GM12878 (cell line): ENCODE data around the gene PITX1. TPM values are rescaled to one million over a fixed set of nuclear protein-coding genes. Genes with fewer than 3 reads are reported as not detected.

ENCODE experiments used
- BRCA1 ChIP-seq: IDR thresholded peaks from 2 replicates; pipeline ENCODE4 v1.6.1; 2011; ENCODE audit warnings: low read depth, low read length, improper control_type of control experiment
- CEBPB ChIP-seq, 2 experiments: fragments of 150-350 bp in 1 of 2; IDR thresholded peaks; 2 replicates each; pipeline ENCODE4 v1.6.1; 2012 to 2014; ENCODE audit warnings: low read depth in 2 of 2, low read length in 2 of 2, borderline replicate concordance in 1 of 2, inconsistent platforms in 1 of 2
- EED ChIP-seq: sonication (generic); IDR thresholded peaks from 2 replicates; pipeline ENCODE4 v1.6.1; 2016; ENCODE audit warnings: antibody characterized with exemption, low read depth
- ELK1 ChIP-seq: IDR thresholded peaks from 2 replicates; pipeline ENCODE4 v1.6.1; 2012; ENCODE audit warnings: low read depth, low read length, improper control_type of control experiment
- ESRRA ChIP-seq: IDR thresholded peaks from 2 replicates; pipeline ENCODE4 v1.6.1; 2012; ENCODE audit warnings: mild to moderate bottlenecking, low read length, improper control_type of control experiment
- EZH2 ChIP-seq: IDR thresholded peaks from 2 replicates; pipeline ENCODE4 v1.6.1; 2012; ENCODE audit warnings: low read depth, mild to moderate bottlenecking, control low read depth, inconsistent platforms, low read length, borderline replicate concordance; ENCODE audit not compliant: control insufficient read depth
- GABPA ChIP-seq: IDR thresholded peaks from 2 replicates; pipeline ENCODE4 v1.6.1; 2014; ENCODE audit warnings: antibody characterized with exemption, low read depth, mild to moderate bottlenecking, inconsistent platforms
- HCFC1 ChIP-seq: fragments of 150-350 bp; IDR thresholded peaks from 2 replicates; pipeline ENCODE4 v1.6.1; 2014; ENCODE audit warnings: low read length
- HDAC2 ChIP-seq: fragments of 200-600 bp; sonication (generic); IDR thresholded peaks from 2 replicates; pipeline ENCODE4 v1.6.1; 2017
- KDM1A ChIP-seq: fragments of 200-600 bp; sonication (generic); IDR thresholded peaks from 2 replicates; pipeline ENCODE4 v1.6.1; 2016; ENCODE audit warnings: borderline replicate concordance
- MYC ChIP-seq: IDR thresholded peaks from 2 replicates; pipeline ENCODE4 v1.6.1; 2011; ENCODE audit warnings: mild to moderate bottlenecking, low read length, moderate library complexity, inconsistent platforms; ENCODE audit not compliant: insufficient read depth, insufficient replicate concordance, insufficient read length, severe bottlenecking
- NFIC ChIP-seq: IDR thresholded peaks from 2 replicates; pipeline ENCODE4 v1.6.1; 2012; ENCODE audit warnings: low read depth, mild to moderate bottlenecking, inconsistent platforms, low read length, moderate library complexity
- RB1 ChIP-seq: fragments of 450-650 bp; formaldehyde crosslinking; IDR thresholded peaks from 2 replicates; pipeline ENCODE4 v1.6.1; 2017; ENCODE audit warnings: mild to moderate bottlenecking, borderline replicate concordance
- RCOR1 ChIP-seq: conservative IDR thresholded peaks from 2 replicates; pipeline ENCODE4 v1.6.1; 2012; ENCODE audit warnings: low read depth, low read length, improper control_type of control experiment
- SKIL ChIP-seq: fragments of 450-650 bp; IDR thresholded peaks from 2 replicates; pipeline ENCODE4 v1.6.1; 2017; ENCODE audit warnings: mild to moderate bottlenecking, low read depth, inconsistent platforms; ENCODE audit not compliant: poor library complexity, severe bottlenecking
- SMAD5 ChIP-seq: IDR thresholded peaks from 2 replicates; pipeline ENCODE4 v1.6.1; 2016; ENCODE audit warnings: antibody characterized with exemption, low read depth
- SP1 ChIP-seq: IDR thresholded peaks from one replicate; pipeline ENCODE4 v1.6.1; 2011; ENCODE audit warnings: low read depth, low read length
- SPI1 ChIP-seq: IDR thresholded peaks from 2 replicates; pipeline ENCODE4 v1.6.1; 2011; ENCODE audit warnings: low read depth, mild to moderate bottlenecking, low read length, moderate library complexity, borderline replicate concordance; ENCODE audit not compliant: insufficient read depth
- STAT1 ChIP-seq: fragments of 450-650 bp; conservative IDR thresholded peaks from 2 replicates; pipeline ENCODE4 v1.6.1; 2014; ENCODE audit warnings: antibody characterized with exemption, mild to moderate bottlenecking
- TARDBP ChIP-seq: IDR thresholded peaks from 2 replicates; pipeline ENCODE4 v1.6.1; 2016; ENCODE audit warnings: borderline replicate concordance
- TCF3 ChIP-seq: IDR thresholded peaks from 2 replicates; pipeline ENCODE4 v1.6.1; 2012; ENCODE audit warnings: low read depth, mild to moderate bottlenecking, low read length, borderline replicate concordance; ENCODE audit not compliant: insufficient read depth
- TCF7 ChIP-seq: IDR thresholded peaks from 2 replicates; pipeline ENCODE4 v1.6.1; 2014; ENCODE audit warnings: antibody characterized with exemption, borderline replicate concordance
- USF1 ChIP-seq: IDR thresholded peaks from 2 replicates; pipeline ENCODE4 v1.6.1; 2011; ENCODE audit warnings: borderline replicate concordance, low read depth, mild to moderate bottlenecking, moderate library complexity, mixed read lengths, low read length; ENCODE audit not compliant: insufficient read depth; ENCODE audit errors: extremely low read length
- YY1 ChIP-seq: IDR thresholded peaks from 2 replicates; pipeline ENCODE4 v1.6.1; 2011; ENCODE audit warnings: low read depth, mild to moderate bottlenecking, low read length
- ZBTB11 ChIP-seq: fragments of 450-650 bp; formaldehyde crosslinking; IDR thresholded peaks from 2 replicates; pipeline ENCODE4 v1.5.0; 2022; ENCODE audit warnings: mild to moderate bottlenecking, missing genetic modification characterization
- polyA plus RNA-seq, 11 experiments: library from polyadenylated mRNA; depleted of rRNA in 4 of 11; unstranded in 6 of 11; stranded (reverse) in 5 of 11; fragments of >200 nt; fragmentation: Nextera tagmentation in 4 of 11; fragmentation: Illumina TruSeq in 1 of 11; extraction: Ambion mirVana in 4 of 11; extraction: Trizol in 1 of 11; gene quantifications; 1 replicate in 1 of 11; 2 replicates in 10 of 11; pipeline versions ENCODE4 v1.2.1 to v1.2.3, GENCODE V29; 2011 to 2016; ENCODE audit warnings: inconsistent platforms in 2 of 11, missing spikeins in 2 of 11, low read depth in 1 of 11
- total RNA-seq, 4 experiments: library from RNA; depleted of rRNA in 3 of 4; stranded (reverse); fragments of >200 nt in 3 of 4; fragmentation: Illumina TruSeq in 1 of 4; extraction: Trizol in 1 of 4; gene quantifications; 2 replicates each; pipeline versions ENCODE4 v1.2.1 to v1.2.3, GENCODE V29; 2013 to 2021

The PITX1 gene
- total and polyA plus RNA-seq, 10 of the 15 experiments (the other 5 are each of a cell fraction or from before 2014, with no cell fraction given) = 0.16 to 1.1 (median 0.68) TPM; not detected in 5

- TF ChIP-seq NFIC (no peak), SPI1 (peak; percentile 90), ELK1 (no peak), CEBPB (IDR thresholded peaks at IDR 0.05; ENCODE audit: borderline replicate concordance in 1 of 2, low read depth in 2 of 2, low read length in 2 of 2) (no peak), HDAC2 (no peak), TCF7 (no peak), HCFC1 (no peak), MYC (no peak), TARDBP (no peak), SP1 (no peak), GABPA (no peak), ESRRA (no peak), SMAD5 (no peak), EZH2 (no peak), USF1 (no peak), STAT1 (no peak), RCOR1 (no peak), BRCA1 (no peak), RB1 (no peak), TCF3 (0 out of 2 replicates have a peak, but pooled peaks have one; percentile 44), EED (no peak), ZBTB11 (no peak), SKIL (no peak), YY1 (no peak), KDM1A (no peak)
These were observed 19.2 kb upstream of the PITX1 start (continued) for GRCh38 chr5:135053278-135053677.
